Frontal cortex (tissue), 4 donors: ENCODE results near the gene HEATR5B. TPM values are rescaled to one million over a fixed set of nuclear protein-coding genes. Genes with fewer than 3 reads are reported as not detected.
"Not testable (repeated sequence)": the region's sequence is repeated elsewhere in the genome, so short reads cannot be mapped to it uniquely, and the experiment has no call there.

ENCODE experiments used
- DNase-seq, 2 donors: peaks; one replicate each; pipeline ENCODE4 v3.0.0; 2012; ENCODE audit warnings: low spot score in 2 of 2
- FAIRE-seq: peaks from 2 replicates; lab custom pipeline; 2012; peaks lifted over from hg19 to GRCh38; lab: Jason Lieb, UNC
- total RNA-seq: library from RNA; depleted of rRNA; stranded (reverse); fragments of >200 nt; gene quantifications from one replicate; pipeline ENCODE4 v1.2.3, GENCODE V29; 2014
- donor health status: control.
- donor health status: control.
- donor health status: control.

HEATR5B gene
- total RNA-seq, 1 donor from 2014 or later = 125 TPM

GRCh38 chr2:36952748-36953197 lies 131.4 kb downstream of the HEATR5B start:
- no peak for FAIRE-seq
- no peak for DNase-seq

GRCh38 chr2:36951574-36951973 lies 132.6 kb downstream of the HEATR5B start:
- no peak for FAIRE-seq
- no peak for DNase-seq

- DNase-seq (no peak), FAIRE-seq (no peak)
Measured at GRCh38 chr2:36951027-36951518, 133.1 kb downstream of the HEATR5B start.

GRCh38 chr2:36949845-36950244 lies 134.3 kb downstream of the HEATR5B start:
- DNase-seq (no peak), FAIRE-seq (no peak)

- not testable (repeated sequence) for FAIRE-seq, DNase-seq
Measured at GRCh38 chr2:36945240-36945639, 138.9 kb downstream of the HEATR5B start.

GRCh38 chr2:36941867-36942266 lies 142.3 kb downstream of the HEATR5B start:
- DNase-seq = no peak
- FAIRE-seq = no peak

- FAIRE-seq = peak; percentile 91
- DNase-seq = not testable (repeated sequence)
Measured at GRCh38 chr2:36936526-36936925, 147.6 kb downstream of the HEATR5B start.

- not testable (repeated sequence) for DNase-seq, FAIRE-seq
Measured at GRCh38 chr2:36931688-36932087, 152.5 kb downstream of the HEATR5B start.

Other genes starting within 250 kb of the HEATR5B start
- 24.1 TPM for gene STRN, start 117.8 kb downstream of the HEATR5B start, total RNA-seq
- 21.6 TPM for gene GPATCH11, start 146 bp upstream of the HEATR5B start, total RNA-seq
- gene EIF2AK2, start 72.6 kb upstream of the HEATR5B start, total RNA-seq = 50.1 TPM
- not detected for gene SULT6B1, start 104.3 kb upstream of the HEATR5B start, total RNA-seq
- 22.8 TPM for gene CEBPZOS, start 112.1 kb upstream of the HEATR5B start, total RNA-seq
- gene CEBPZ, start 147.2 kb upstream of the HEATR5B start, total RNA-seq = 51.4 TPM
- gene NDUFAF7, start 147.3 kb upstream of the HEATR5B start, total RNA-seq = 26.1 TPM
- gene PRKD3, start 240.5 kb upstream of the HEATR5B start, total RNA-seq = 24.1 TPM